Skeletal muscle tissue (tissue), 4 donors: ENCODE results near the gene NAA11. TPM values are rescaled to one million over a fixed set of nuclear protein-coding genes. Genes with fewer than 3 reads are reported as not detected.

Source experiments
- H3K27ac ChIP-seq: one replicate; pipeline ENCODE4 v1.7.0; 2013; ENCODE audit warnings: mild to moderate bottlenecking, low read depth, low read length, inconsistent platforms
- H3K27me3 ChIP-seq, 3 donors: one replicate each; pipeline ENCODE4 v1.7.0; 2013; ENCODE audit warnings: low read length in 3 of 3; ENCODE audit not compliant: control insufficient read depth in 3 of 3, insufficient read depth in 3 of 3
- H3K36me3 ChIP-seq, 3 donors: one replicate each; pipeline ENCODE4 v1.7.0; 2013; ENCODE audit warnings: low read length in 3 of 3; ENCODE audit not compliant: control insufficient read depth in 3 of 3, insufficient read depth in 3 of 3
- H3K4me1 ChIP-seq, 3 donors: one replicate each; pipeline ENCODE4 v1.7.0; 2013; ENCODE audit warnings: low read length in 3 of 3, mild to moderate bottlenecking in 3 of 3; ENCODE audit not compliant: control insufficient read depth in 3 of 3, insufficient read depth in 3 of 3
- H3K4me3 ChIP-seq, 3 donors: one replicate each; pipeline ENCODE4 v1.7.0; 2013; ENCODE audit warnings: low read length in 3 of 3
- H3K9ac ChIP-seq, 3 donors: one replicate each; pipeline ENCODE4 v1.7.0; 2013; ENCODE audit warnings: low read length in 3 of 3, mild to moderate bottlenecking in 3 of 3, moderate library complexity in 2 of 3, low read depth in 1 of 3
- H3K9me3 ChIP-seq, 3 donors: one replicate each; pipeline ENCODE4 v1.7.0; 2013; ENCODE audit warnings: low read length in 3 of 3; ENCODE audit not compliant: control insufficient read depth in 3 of 3
- total RNA-seq: library from RNA; depleted of rRNA; stranded (reverse); fragments of >200 nt; gene quantifications from one replicate; pipeline ENCODE4 v1.2.3, GENCODE V29; 2014
- donor health status: Osteomylitis.

The NAA11 gene
- total RNA-seq, 1 donor from 2014 or later, result not detected

- Histone ChIP-seq H3K27me3 (no peaks in the 10 kb centered on the region), H3K27ac (no peak overlapping the region), H3K4me3 (no peak overlapping the region), H3K9ac (no peak overlapping the region), H3K9me3 (no peaks in the 10 kb centered on the region), H3K4me1 (no peaks in the 10 kb centered on the region), H3K36me3 (no peaks in the 10 kb centered on the region)
These were observed 53.1 kb downstream of the NAA11 start for GRCh38 chr4:79272761-79273160.

GRCh38 chr4:79272126-79272525 is 53.7 kb downstream of the NAA11 start:
- no peak overlapping the region for H3K9ac ChIP-seq
- no peaks in the 10 kb centered on the region for H3K9me3 ChIP-seq
- no peaks in the 10 kb centered on the region for H3K36me3 ChIP-seq
- H3K4me1 ChIP-seq, result no peaks in the 10 kb centered on the region
- no peak overlapping the region for H3K4me3 ChIP-seq
- no peaks in the 10 kb centered on the region for H3K27me3 ChIP-seq
- H3K27ac ChIP-seq, result no peak overlapping the region

GRCh38 chr4:79267671-79268070 is 58.2 kb downstream of the NAA11 start:
- no peak overlapping the region for H3K9ac ChIP-seq
- H3K27ac ChIP-seq, result no peak overlapping the region
- H3K4me1 ChIP-seq, result no peaks in the 10 kb centered on the region
- H3K4me3 ChIP-seq, result no peak overlapping the region
- H3K27me3 ChIP-seq, result no peaks in the 10 kb centered on the region
- H3K9me3 ChIP-seq, result no peaks in the 10 kb centered on the region
- no peaks in the 10 kb centered on the region for H3K36me3 ChIP-seq

Other genes starting within 250 kb of the NAA11 start
- gene GK2, start 82.2 kb upstream of the NAA11 start, total RNA-seq, result not detected